Measurements from ENCODE around the gene OR51D1.

Gene OR51D1

DNA sequence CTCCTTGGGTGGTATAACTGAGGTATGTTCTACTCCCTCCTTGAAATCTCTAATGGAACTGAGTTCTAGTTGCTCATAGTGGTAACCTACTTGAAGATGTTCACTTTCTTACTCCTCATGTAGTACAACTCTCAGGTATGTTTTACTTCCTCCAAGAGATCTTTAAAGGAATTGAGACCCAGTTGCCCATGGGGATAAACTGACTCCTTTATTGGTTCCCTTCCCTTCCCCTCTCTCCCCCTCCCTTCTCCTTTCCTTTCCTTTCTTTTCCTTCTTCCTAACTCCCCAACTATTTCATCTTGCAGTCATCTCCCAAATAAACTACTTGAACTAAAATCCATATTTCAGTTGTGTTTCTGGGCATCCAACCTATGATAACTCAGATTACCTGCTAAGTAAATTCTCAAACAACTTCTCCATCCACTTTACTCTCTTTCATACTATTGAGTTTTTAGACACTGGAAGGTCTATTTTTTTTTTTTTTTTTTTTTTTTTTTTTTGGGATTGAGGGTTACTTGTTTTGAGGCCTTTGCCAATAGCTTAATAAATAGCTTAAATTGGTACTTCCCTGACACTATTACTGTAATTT, 21.3 kb upstream of the OR51D1 start:
- no peaks in the 10 kb centered on the region for H3K9me3 ChIP-seq (ENCODE audit: control insufficient read depth, insufficient read depth, low read length)
- H3K9ac ChIP-seq (ENCODE audit: low read depth, low read length), result no peak overlapping the region
- H3K4me1 ChIP-seq (ENCODE audit: control insufficient read depth, insufficient read depth, low read length), result no peaks in the 10 kb centered on the region
- H3K27me3 ChIP-seq (ENCODE audit: control insufficient read depth, insufficient read depth, low read length), result no peaks in the 10 kb centered on the region
- no peak overlapping the region for H3K4me3 ChIP-seq (ENCODE audit: low read depth, low read length)
- no peaks in the 10 kb centered on the region for H3K36me3 ChIP-seq (ENCODE audit: control insufficient read depth, insufficient read depth, low read length)
- no peak overlapping the region for H3K27ac ChIP-seq (ENCODE audit: low read depth, low read length)

GRCh38 chr11:4619514-4619913, 17.8 kb upstream of the OR51D1 start:
- Histone ChIP-seq H3K9ac (ENCODE audit: low read depth, low read length) (no peak overlapping the region), H3K4me1 (ENCODE audit: control insufficient read depth, insufficient read depth, low read length) (no peaks in the 10 kb centered on the region), H3K27me3 (ENCODE audit: control insufficient read depth, insufficient read depth, low read length) (no peaks in the 10 kb centered on the region), H3K4me3 (ENCODE audit: low read depth, low read length) (no peak overlapping the region), H3K27ac (ENCODE audit: low read depth, low read length) (no peak overlapping the region), H3K9me3 (ENCODE audit: control insufficient read depth, insufficient read depth, low read length) (no peaks in the 10 kb centered on the region), H3K36me3 (ENCODE audit: control insufficient read depth, insufficient read depth, low read length) (no peaks in the 10 kb centered on the region)

GRCh38 chr11:4626207-4627099, 10.8 kb upstream of the OR51D1 start:
- H3K4me1 ChIP-seq (ENCODE audit: control insufficient read depth, insufficient read depth, low read length), result peaks cover 17% of the 10 kb centered on the region
- no peak overlapping the region for H3K4me3 ChIP-seq (ENCODE audit: low read depth, low read length)
- no peaks in the 10 kb centered on the region for H3K9me3 ChIP-seq (ENCODE audit: control insufficient read depth, insufficient read depth, low read length)
- no peak overlapping the region for H3K27ac ChIP-seq (ENCODE audit: low read depth, low read length)
- no peaks in the 10 kb centered on the region for H3K36me3 ChIP-seq (ENCODE audit: control insufficient read depth, insufficient read depth, low read length)
- H3K9ac ChIP-seq (ENCODE audit: low read depth, low read length), result no peak overlapping the region
- no peaks in the 10 kb centered on the region for H3K27me3 ChIP-seq (ENCODE audit: control insufficient read depth, insufficient read depth, low read length)

- no peaks in the 10 kb centered on the region for H3K9me3 ChIP-seq (ENCODE audit: control insufficient read depth, insufficient read depth, low read length)
- H3K4me3 ChIP-seq (ENCODE audit: low read depth, low read length), result no peak overlapping the region
- H3K27me3 ChIP-seq (ENCODE audit: control insufficient read depth, insufficient read depth, low read length), result peaks cover 9% of the 10 kb centered on the region
- H3K27ac ChIP-seq (ENCODE audit: low read depth, low read length), result no peak overlapping the region
- no peak overlapping the region for H3K9ac ChIP-seq (ENCODE audit: low read depth, low read length)
- no peaks in the 10 kb centered on the region for H3K36me3 ChIP-seq (ENCODE audit: control insufficient read depth, insufficient read depth, low read length)
- H3K4me1 ChIP-seq (ENCODE audit: control insufficient read depth, insufficient read depth, low read length), result no peaks in the 10 kb centered on the region
These were observed 1.1 kb upstream of the OR51D1 start for GRCh38 chr11:4636136-4636535.

GRCh38 chr11:4637662-4638047, 378 bp downstream of the OR51D1 start:
- Histone ChIP-seq H3K4me1 (ENCODE audit: control insufficient read depth, insufficient read depth, low read length) (no peaks in the 10 kb centered on the region), H3K27ac (ENCODE audit: low read depth, low read length) (no peak overlapping the region), H3K27me3 (ENCODE audit: control insufficient read depth, insufficient read depth, low read length) (peaks cover 9% of the 10 kb centered on the region), H3K4me3 (ENCODE audit: low read depth, low read length) (no peak overlapping the region), H3K36me3 (ENCODE audit: control insufficient read depth, insufficient read depth, low read length) (no peaks in the 10 kb centered on the region), H3K9ac (ENCODE audit: low read depth, low read length) (no peak overlapping the region), H3K9me3 (ENCODE audit: control insufficient read depth, insufficient read depth, low read length) (no peaks in the 10 kb centered on the region)

DNA sequence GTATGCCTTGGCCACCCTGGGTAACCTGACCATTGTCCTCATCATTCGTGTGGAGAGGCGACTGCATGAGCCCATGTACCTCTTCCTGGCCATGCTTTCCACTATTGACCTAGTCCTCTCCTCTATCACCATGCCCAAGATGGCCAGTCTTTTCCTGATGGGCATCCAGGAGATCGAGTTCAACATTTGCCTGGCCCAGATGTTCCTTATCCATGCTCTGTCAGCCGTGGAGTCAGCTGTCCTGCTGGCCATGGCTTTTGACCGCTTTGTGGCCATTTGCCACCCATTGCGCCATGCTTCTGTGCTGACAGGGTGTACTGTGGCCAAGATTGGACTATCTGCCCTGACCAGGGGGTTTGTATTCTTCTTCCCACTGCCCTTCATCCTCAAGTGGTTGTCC, 2.7 kb downstream of the OR51D1 start:
- no peak overlapping the region for H3K4me3 ChIP-seq (ENCODE audit: low read depth, low read length)
- H3K27me3 ChIP-seq (ENCODE audit: control insufficient read depth, insufficient read depth, low read length), result peaks cover 9% of the 10 kb centered on the region
- H3K9me3 ChIP-seq (ENCODE audit: control insufficient read depth, insufficient read depth, low read length), result no peaks in the 10 kb centered on the region
- no peak overlapping the region for H3K27ac ChIP-seq (ENCODE audit: low read depth, low read length)
- H3K36me3 ChIP-seq (ENCODE audit: control insufficient read depth, insufficient read depth, low read length), result no peaks in the 10 kb centered on the region
- no peak overlapping the region for H3K9ac ChIP-seq (ENCODE audit: low read depth, low read length)
- no peaks in the 10 kb centered on the region for H3K4me1 ChIP-seq (ENCODE audit: control insufficient read depth, insufficient read depth, low read length)

DNA sequence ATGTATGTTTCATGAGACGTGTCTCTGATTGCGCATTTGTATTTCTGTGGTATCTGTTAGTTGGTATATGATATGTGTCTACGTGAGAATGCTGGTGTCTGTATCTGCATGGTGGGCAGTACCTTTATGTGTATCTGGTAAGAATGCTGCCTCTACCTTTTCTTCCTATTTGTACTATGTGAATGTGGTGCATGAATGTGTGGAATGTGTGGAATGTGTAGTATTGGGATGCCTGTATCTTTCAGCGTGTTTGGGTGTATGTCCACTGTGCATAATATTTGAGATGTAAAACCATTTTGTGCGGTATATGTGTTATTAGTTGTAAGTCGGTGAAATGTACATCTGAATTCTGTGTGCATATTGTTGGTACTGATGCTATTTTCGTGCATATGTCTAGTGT, 4.2 kb downstream of the OR51D1 start:
- H3K4me3 ChIP-seq (ENCODE audit: low read depth, low read length), result no peak overlapping the region
- H3K9ac ChIP-seq (ENCODE audit: low read depth, low read length), result no peak overlapping the region
- H3K4me1 ChIP-seq (ENCODE audit: control insufficient read depth, insufficient read depth, low read length), result no peaks in the 10 kb centered on the region
- H3K27ac ChIP-seq (ENCODE audit: low read depth, low read length), result no peak overlapping the region
- H3K36me3 ChIP-seq (ENCODE audit: control insufficient read depth, insufficient read depth, low read length), result no peaks in the 10 kb centered on the region
- H3K9me3 ChIP-seq (ENCODE audit: control insufficient read depth, insufficient read depth, low read length), result no peaks in the 10 kb centered on the region
- peaks cover 9% of the 10 kb centered on the region for H3K27me3 ChIP-seq (ENCODE audit: control insufficient read depth, insufficient read depth, low read length)

- peaks cover 8% of the 10 kb centered on the region for H3K27me3 ChIP-seq (ENCODE audit: control insufficient read depth, insufficient read depth, low read length)
These were observed 4.8 kb downstream of the OR51D1 start for GRCh38 chr11:4642043-4642442.

GRCh38 chr11:4643076-4643475, 5.8 kb downstream of the OR51D1 start:
- H3K27ac ChIP-seq (ENCODE audit: low read depth, low read length), result no peak overlapping the region
- H3K4me1 ChIP-seq (ENCODE audit: control insufficient read depth, insufficient read depth, low read length), result no peaks in the 10 kb centered on the region
- H3K9me3 ChIP-seq (ENCODE audit: control insufficient read depth, insufficient read depth, low read length), result no peaks in the 10 kb centered on the region
- H3K4me3 ChIP-seq (ENCODE audit: low read depth, low read length), result no peak overlapping the region
- H3K36me3 ChIP-seq (ENCODE audit: control insufficient read depth, insufficient read depth, low read length), result no peaks in the 10 kb centered on the region
- no peak overlapping the region for H3K9ac ChIP-seq (ENCODE audit: low read depth, low read length)
- no peaks in the 10 kb centered on the region for H3K27me3 ChIP-seq (ENCODE audit: control insufficient read depth, insufficient read depth, low read length)

More at GRCh38 chr11:4642043-4642442, 4.8 kb downstream of the OR51D1 start:
- no peaks in the 10 kb centered on the region for H3K4me1 ChIP-seq (ENCODE audit: control insufficient read depth, insufficient read depth, low read length)
- H3K9me3 ChIP-seq (ENCODE audit: control insufficient read depth, insufficient read depth, low read length), result no peaks in the 10 kb centered on the region
- no peak overlapping the region for H3K27ac ChIP-seq (ENCODE audit: low read depth, low read length)
- no peak overlapping the region for H3K4me3 ChIP-seq (ENCODE audit: low read depth, low read length)
- no peak overlapping the region for H3K9ac ChIP-seq (ENCODE audit: low read depth, low read length)
- no peaks in the 10 kb centered on the region for H3K36me3 ChIP-seq (ENCODE audit: control insufficient read depth, insufficient read depth, low read length)

GRCh38 chr11:4643682-4644081, 6.4 kb downstream of the OR51D1 start, which contains the start of gene OR51E1:
Gene OR51E1 (plus strand): TSS chr11:4643982. CDS start chr11:4652527, 8,545 bp downstream.
- no peaks in the 10 kb centered on the region for H3K36me3 ChIP-seq (ENCODE audit: control insufficient read depth, insufficient read depth, low read length)
- H3K27me3 ChIP-seq (ENCODE audit: control insufficient read depth, insufficient read depth, low read length), result no peaks in the 10 kb centered on the region
- H3K9me3 ChIP-seq (ENCODE audit: control insufficient read depth, insufficient read depth, low read length), result no peaks in the 10 kb centered on the region
- no peak within 1 kb of the TSS for H3K9ac ChIP-seq (ENCODE audit: low read depth, low read length)
- H3K27ac ChIP-seq (ENCODE audit: low read depth, low read length), result no peak within 1 kb of the TSS
- H3K4me1 ChIP-seq (ENCODE audit: control insufficient read depth, insufficient read depth, low read length), result no peaks in the 10 kb centered on the region
- no peak within 1 kb of the TSS for H3K4me3 ChIP-seq (ENCODE audit: low read depth, low read length)

DNA sequence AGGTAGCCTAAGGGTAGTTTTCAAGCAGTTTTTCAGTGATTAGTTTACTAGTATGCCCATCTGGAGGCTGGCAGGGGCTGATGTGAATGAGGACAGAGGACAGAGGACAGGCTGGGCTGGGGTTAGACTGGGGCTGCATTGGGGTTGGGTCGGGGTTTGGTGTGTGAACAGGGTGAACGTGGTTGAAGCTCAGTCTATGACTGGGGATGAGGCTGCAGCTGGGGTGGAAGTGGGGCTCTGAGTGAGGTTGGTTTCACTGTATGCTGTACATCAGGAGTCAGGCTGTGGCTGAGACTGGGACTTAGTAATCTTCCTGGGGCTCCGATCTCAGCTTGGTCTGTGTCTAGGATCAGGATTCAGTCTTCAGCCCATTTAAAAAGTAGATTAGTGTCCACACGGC, 7.0 kb downstream of the OR51D1 start:
- Histone ChIP-seq H3K9ac (ENCODE audit: low read depth, low read length) (no peak overlapping the region), H3K27ac (ENCODE audit: low read depth, low read length) (no peak overlapping the region), H3K36me3 (ENCODE audit: control insufficient read depth, insufficient read depth, low read length) (no peaks in the 10 kb centered on the region), H3K4me1 (ENCODE audit: control insufficient read depth, insufficient read depth, low read length) (no peaks in the 10 kb centered on the region), H3K9me3 (ENCODE audit: control insufficient read depth, insufficient read depth, low read length) (no peaks in the 10 kb centered on the region), H3K27me3 (ENCODE audit: control insufficient read depth, insufficient read depth, low read length) (no peaks in the 10 kb centered on the region), H3K4me3 (ENCODE audit: low read depth, low read length) (no peak overlapping the region)
